GM23248 (cell line): ENCODE results near the gene RNF138. TPM values are rescaled to one million over a fixed set of nuclear protein-coding genes. Genes with fewer than 3 reads are reported as not detected.
"Not testable (repeated sequence)": the region's sequence is repeated elsewhere in the genome, so short reads cannot be mapped to it uniquely, and the experiment has no call there.

Experiments
- DNase-seq: peaks from one replicate; pipeline ENCODE4 v3.0.0-alpha.2; 2015
- H2AFZ ChIP-seq: fragments of 200-600 bp; sonication (generic); 2 replicates; pipeline ENCODE4 v1.6.1; 2016; ENCODE audit warnings: antibody characterized with exemption
- H3F3A ChIP-seq: fragments of 200-600 bp; sonication (generic); 2 replicates; pipeline ENCODE4 v1.6.1; 2016; ENCODE audit warnings: mild to moderate bottlenecking, antibody characterized with exemption, mixed run types; ENCODE audit not compliant: insufficient read depth
- H3K27ac ChIP-seq: fragments of 200-600 bp; sonication (generic); 2 replicates; pipeline ENCODE4 v1.5.1; 2016; ENCODE audit warnings: mild to moderate bottlenecking
- H3K27me3 ChIP-seq: fragments of 200-600 bp; sonication (generic); replicated peaks from 2 replicates; pipeline ENCODE4 v1.6.1; 2016; ENCODE audit warnings: mild to moderate bottlenecking; ENCODE audit not compliant: insufficient read depth
- H3K36me3 ChIP-seq: fragments of 200-600 bp; sonication (generic); 2 replicates; pipeline ENCODE4 v1.6.1; 2016; ENCODE audit warnings: low read depth, mild to moderate bottlenecking
- H3K4me1 ChIP-seq: fragments of 200-600 bp; sonication (generic); 2 replicates; pipeline ENCODE4 v1.6.1; 2016; ENCODE audit warnings: mild to moderate bottlenecking; ENCODE audit not compliant: insufficient read depth
- H3K4me2 ChIP-seq: fragments of 200-600 bp; sonication (generic); one replicate; pipeline ENCODE4 v1.6.1; 2016; ENCODE audit warnings: mild to moderate bottlenecking; ENCODE audit not compliant: unreplicated experiment
- H3K4me3 ChIP-seq: fragments of 200-600 bp; sonication (generic); 2 replicates; pipeline ENCODE4 v1.5.1; 2016; ENCODE audit warnings: mild to moderate bottlenecking
- H3K79me2 ChIP-seq: fragments of 200-600 bp; sonication (generic); 2 replicates; pipeline ENCODE4 v1.6.1; 2016; ENCODE audit warnings: mild to moderate bottlenecking; ENCODE audit not compliant: insufficient read depth
- H3K9ac ChIP-seq: fragments of 200-600 bp; sonication (generic); 2 replicates; pipeline ENCODE4 v1.6.1; 2016; ENCODE audit warnings: mild to moderate bottlenecking
- H3K9me2 ChIP-seq: fragments of 200-600 bp; sonication (generic); 2 replicates; pipeline ENCODE4 v1.6.1; 2016; ENCODE audit warnings: mixed run types, mild to moderate bottlenecking, moderate library complexity; ENCODE audit not compliant: insufficient read depth
- H3K9me3 ChIP-seq: fragments of 200-600 bp; sonication (generic); one replicate; pipeline ENCODE4 v1.6.1; 2017; ENCODE audit warnings: low read depth
- H4K20me1 ChIP-seq: fragments of 200-600 bp; sonication (generic); 2 replicates; pipeline ENCODE4 v1.6.0; 2016; ENCODE audit not compliant: insufficient read depth
- EZH2 ChIP-seq: fragments of 200-600 bp; sonication (generic); IDR thresholded peaks from 2 replicates; pipeline ENCODE4 v1.6.1; 2018; ENCODE audit warnings: antibody characterized with exemption, mild to moderate bottlenecking; ENCODE audit not compliant: insufficient read depth, poor library complexity, severe bottlenecking
- EZH2phosphoT487 ChIP-seq: fragments of 200-600 bp; sonication (generic); IDR thresholded peaks from 2 replicates; pipeline ENCODE4 v1.6.1; 2018; ENCODE audit warnings: antibody characterized with exemption, moderate library complexity, mild to moderate bottlenecking, low read depth; ENCODE audit not compliant: insufficient read depth
- WGBS, 2 experiments: methylation state at CpG; one replicate each; pipeline ENCODE4 v1.1.6; 2015 to 2017; ENCODE audit warnings: low lambda C conversion rate in 2 of 2, low coverage in 1 of 2; ENCODE audit errors: missing lambda C conversion rate in 2 of 2; 5-methylcytosine and 5-hydroxymethylcytosine counted together
- in situ Hi-C: fragments of 300-500 bp; cut with MboI; formaldehyde crosslinking; loops from 2 replicates; pipeline ENCODE4 v1.15.0; 2020
- polyA plus RNA-seq: library from polyadenylated mRNA; unstranded; fragments of >200 nt; fragmentation: Nextera tagmentation; extraction: Ambion mirVana; gene quantifications from 2 replicates; pipeline ENCODE4 v1.2.1, GENCODE V29; 2016
- total RNA-seq: library from RNA; depleted of rRNA; stranded (reverse); fragments of >200 nt; shearing (Covaris generic); gene quantifications from 2 replicates; pipeline ENCODE4 v1.2.3, GENCODE V29; 2014

RNF138 gene
- total and polyA plus RNA-seq, 2 experiments from 2014 or later = 15.4 to 26.4 TPM

DNA sequence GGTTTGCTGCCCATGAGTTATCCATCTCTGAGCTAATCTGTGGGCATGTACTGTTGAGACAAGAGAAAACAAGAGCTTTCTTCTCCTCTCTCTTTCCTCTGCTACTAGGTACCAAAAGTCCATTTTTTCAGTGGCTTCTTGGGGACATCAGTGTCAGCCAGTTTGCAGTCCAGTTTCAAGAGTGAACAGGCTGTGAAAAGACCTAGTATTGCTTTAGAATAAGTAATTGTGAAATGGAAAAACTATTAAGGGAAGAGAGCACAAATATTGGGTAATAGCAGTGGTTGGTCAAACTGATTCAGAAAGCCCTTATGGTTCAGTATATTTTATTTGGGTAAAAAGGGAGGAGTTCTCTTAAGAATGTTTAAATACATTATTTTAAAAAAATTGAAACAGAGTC lies 65.2 kb downstream of the RNF138 start:
- Histone ChIP-seq H3K9me3 (no peaks in the 10 kb centered on the region), H3K79me2 (no peaks in the 10 kb centered on the region), H3K27ac (no peak overlapping the region), H2AFZ (no peak overlapping the region), H3K9ac (no peak overlapping the region), H3K36me3 (no peaks in the 10 kb centered on the region), H3K27me3 (peaks cover 4% of the 10 kb centered on the region), H3F3A (no peaks in the 10 kb centered on the region), H3K9me2 (no peaks in the 10 kb centered on the region), H3K4me3 (no peak overlapping the region), H3K4me1 (no peaks in the 10 kb centered on the region), H3K4me2 (no peak overlapping the region), H4K20me1 (no peaks in the 10 kb centered on the region)
- in situ Hi-C loops = no loop called here
- no peak for DNase-seq
- TF ChIP-seq EZH2phosphoT487 (no peak), EZH2 (no peak)

DNA sequence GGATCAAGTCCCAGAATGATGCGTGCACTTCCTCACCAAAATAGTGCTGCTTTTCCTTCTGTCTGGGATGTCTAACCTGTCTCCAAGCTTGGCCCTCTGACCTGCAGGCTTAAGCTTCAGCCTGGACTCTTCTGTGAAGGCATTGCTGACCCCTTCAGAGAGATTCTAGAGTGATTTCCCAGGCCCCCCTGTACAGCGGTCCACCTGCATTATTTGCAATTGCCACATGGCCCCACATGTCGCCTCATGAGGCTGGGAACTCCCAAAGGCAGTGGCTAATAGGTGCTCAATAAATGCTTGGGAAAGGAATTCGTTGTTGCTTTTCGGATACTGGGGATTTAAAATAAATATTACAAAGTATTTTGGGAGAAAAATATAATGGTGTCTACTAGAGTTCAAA lies 65.9 kb downstream of the RNF138 start:
- Histone ChIP-seq H3K9ac (no peak overlapping the region), H3K79me2 (no peaks in the 10 kb centered on the region), H4K20me1 (no peaks in the 10 kb centered on the region), H3K4me1 (no peaks in the 10 kb centered on the region), H3K4me2 (peak overlapping the region; percentile 74), H3F3A (no peaks in the 10 kb centered on the region), H3K27ac (no peak overlapping the region), H3K9me3 (no peaks in the 10 kb centered on the region), H3K4me3 (no peak overlapping the region), H2AFZ (peak overlapping the region; percentile 84), H3K9me2 (no peaks in the 10 kb centered on the region), H3K27me3 (peaks cover 4% of the 10 kb centered on the region), H3K36me3 (no peaks in the 10 kb centered on the region)
- 71 to 75% methylated on average over 5 of the region's 5 CpGs for WGBS, 2 experiments
- DNase-seq = no peak
- TF ChIP-seq EZH2phosphoT487 (no peak), EZH2 (no peak)
- in situ Hi-C loops = no loop called here

DNA sequence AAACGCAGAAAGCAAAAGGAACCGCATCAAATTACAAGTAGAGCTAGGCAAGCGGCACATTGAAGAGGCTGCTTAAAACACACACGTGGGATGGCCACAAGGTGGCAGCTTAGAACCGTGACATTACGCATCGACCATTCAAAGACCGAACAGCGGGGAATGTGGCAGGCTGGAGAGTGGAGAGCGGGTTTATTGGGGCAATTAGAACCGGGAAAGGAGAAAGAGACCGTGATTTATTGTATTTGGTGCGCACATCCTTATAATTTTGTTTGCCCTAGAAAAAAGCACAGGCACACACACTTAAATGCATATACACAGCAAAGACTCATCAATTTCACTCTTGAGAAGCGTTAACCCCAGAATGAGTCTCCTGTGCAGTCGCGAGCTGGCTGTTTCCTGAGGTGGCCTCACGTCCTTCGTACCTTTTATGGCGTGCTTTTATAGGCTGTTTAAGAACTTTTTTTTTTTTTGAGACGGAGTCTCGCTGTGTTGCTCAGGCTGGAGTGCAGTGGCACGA lies 66.5 kb downstream of the RNF138 start:
- H3K79me2 ChIP-seq = no peaks in the 10 kb centered on the region
- peak overlapping the region; percentile 84 for H2AFZ ChIP-seq
- no peak overlapping the region for H3K27ac ChIP-seq
- peak overlapping the region; percentile 62 for H3K4me3 ChIP-seq
- H3K4me1 ChIP-seq = no peaks in the 10 kb centered on the region
- no peaks in the 10 kb centered on the region for H3F3A ChIP-seq
- H3K9ac ChIP-seq = no peak overlapping the region
- no peaks in the 10 kb centered on the region for H4K20me1 ChIP-seq
- peak; percentile 90 for DNase-seq
- H3K9me2 ChIP-seq = no peaks in the 10 kb centered on the region
- no peak for TF ChIP-seq EZH2phosphoT487
- peak overlapping the region; percentile 74 for H3K4me2 ChIP-seq
- WGBS, 2 experiments = 5% methylated on average over 20 to 22 of the region's 22 CpGs
- H3K36me3 ChIP-seq = no peaks in the 10 kb centered on the region
- H3K27me3 ChIP-seq = peaks cover 4% of the 10 kb centered on the region
- no peaks in the 10 kb centered on the region for H3K9me3 ChIP-seq
- in situ Hi-C loops = no loop called here

DNA sequence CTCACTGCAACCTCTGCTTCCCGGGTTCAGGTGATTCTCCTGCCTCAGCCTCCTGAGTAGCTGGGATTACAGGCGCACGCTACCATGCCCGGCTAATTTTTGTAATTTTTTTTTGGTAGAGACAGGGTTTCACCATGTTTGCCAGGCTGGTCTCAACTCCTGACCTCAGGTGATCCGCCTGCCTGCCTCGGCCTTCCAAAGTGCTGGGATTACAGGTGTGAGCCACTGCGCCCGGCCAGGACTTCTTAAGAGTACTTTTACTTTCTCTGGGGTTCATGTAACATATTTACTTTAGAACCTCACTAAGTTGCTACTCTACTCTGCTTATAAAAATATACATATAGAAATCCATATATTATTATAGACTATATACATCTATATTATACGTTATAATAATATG lies 67.0 kb downstream of the RNF138 start:
- H3K4me1 ChIP-seq, DNase-seq, H3K9ac ChIP-seq, H4K20me1 ChIP-seq, H3K27me3 ChIP-seq, H3F3A ChIP-seq, H3K79me2 ChIP-seq, H3K9me2 ChIP-seq, in situ Hi-C loops, H3K36me3 ChIP-seq, H3K9me3 ChIP-seq, H3K27ac ChIP-seq: not testable (repeated sequence)
- Histone ChIP-seq H2AFZ (peak overlapping the region; percentile 84; the same call in 1 of the 2 replicates), H3K4me2 (peak overlapping the region; percentile 74), H3K4me3 (0 out of 2 replicates have a peak overlapping the region, but pooled peaks have one; percentile 62)
- WGBS, 2 experiments = 81 to 88% methylated on average over 9 of the region's 9 CpGs

DNA sequence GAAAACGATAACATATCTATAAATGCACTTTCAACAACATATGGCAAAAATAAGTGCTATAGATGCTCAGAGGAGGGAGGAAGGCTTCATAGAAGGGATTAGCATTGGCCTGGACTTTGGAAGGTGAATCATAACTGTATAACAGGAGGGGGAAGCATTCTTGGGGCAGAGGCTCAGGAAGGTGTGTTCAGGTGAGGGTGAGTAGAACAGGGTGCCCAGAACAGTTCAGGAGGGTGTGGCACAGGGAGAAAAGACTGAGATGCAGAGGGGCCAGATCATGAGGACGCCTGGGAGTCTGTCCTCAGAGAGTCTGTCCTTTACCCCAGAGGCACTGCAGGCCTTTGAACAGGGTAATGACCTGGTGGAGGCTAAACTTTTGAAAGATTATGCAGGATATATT lies 68.9 kb downstream of the RNF138 start:
- no peak overlapping the region for H3K27ac ChIP-seq
- no peaks in the 10 kb centered on the region for H3K9me2 ChIP-seq
- no peak overlapping the region for H2AFZ ChIP-seq
- H3K4me2 ChIP-seq = no peak overlapping the region
- no peaks in the 10 kb centered on the region for H4K20me1 ChIP-seq
- H3K79me2 ChIP-seq = no peaks in the 10 kb centered on the region
- DNase-seq = no peak
- in situ Hi-C loops = loop anchor here (10.0 kb wide), 1 partner anchor 394 kb away; no protein-coding TSS in a partner anchor
- H3K4me1 ChIP-seq = no peaks in the 10 kb centered on the region
- TF ChIP-seq EZH2 (no peak), EZH2phosphoT487 (no peak)
- no peaks in the 10 kb centered on the region for H3K36me3 ChIP-seq
- 47 to 49% methylated on average over 2 of the region's 2 CpGs for WGBS, 2 experiments
- H3K27me3 ChIP-seq = no peaks in the 10 kb centered on the region
- H3K9ac ChIP-seq = no peak overlapping the region
- H3K9me3 ChIP-seq = no peaks in the 10 kb centered on the region
- no peak overlapping the region for H3K4me3 ChIP-seq
- H3F3A ChIP-seq = no peaks in the 10 kb centered on the region
